Measurements from ENCODE around the gene PIP4K2B.
"Not testable (repeated sequence)": the region's sequence is repeated elsewhere in the genome, so short reads cannot be mapped to it uniquely, and the experiment has no call there.

PIP4K2B gene

GRCh38 chr17:38728290-38728831 is 71.0 kb downstream of the PIP4K2B start:
- DNase-seq: peak in 1 of 2 donors; percentile 48

- DNase-seq: peak; percentile 85 to 89
These were observed 71.6 kb downstream of the PIP4K2B start for GRCh38 chr17:38727736-38728135.

GRCh38 chr17:38726145-38726544 is 73.2 kb downstream of the PIP4K2B start:
- DNase-seq: not testable (repeated sequence)

DNA sequence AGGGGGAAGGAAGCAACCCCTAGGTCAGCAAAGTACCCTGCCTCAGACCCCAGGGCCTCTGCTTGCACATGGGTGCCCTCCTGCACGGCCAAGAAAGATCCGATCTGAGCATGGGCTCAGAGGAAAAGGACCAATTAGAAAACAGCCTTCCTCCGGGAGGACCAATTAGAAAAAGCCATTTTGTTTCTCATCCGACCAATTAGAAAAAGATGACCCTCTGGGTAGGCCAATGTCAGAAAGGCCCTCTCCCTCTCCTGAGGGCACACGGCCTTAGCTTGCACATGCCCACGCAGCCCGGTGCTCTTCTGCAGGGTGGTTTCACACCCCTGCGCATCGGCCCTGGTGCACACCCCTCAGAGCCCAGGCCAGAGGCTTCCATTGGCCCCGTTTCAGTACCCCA is 74.3 kb downstream of the PIP4K2B start:
- no peak for DNase-seq

GRCh38 chr17:38724337-38724988 is 74.9 kb downstream of the PIP4K2B start:
- no peak for DNase-seq

GRCh38 chr17:38721802-38722201 is 77.6 kb downstream of the PIP4K2B start:
- DNase-seq: no peak

DNA sequence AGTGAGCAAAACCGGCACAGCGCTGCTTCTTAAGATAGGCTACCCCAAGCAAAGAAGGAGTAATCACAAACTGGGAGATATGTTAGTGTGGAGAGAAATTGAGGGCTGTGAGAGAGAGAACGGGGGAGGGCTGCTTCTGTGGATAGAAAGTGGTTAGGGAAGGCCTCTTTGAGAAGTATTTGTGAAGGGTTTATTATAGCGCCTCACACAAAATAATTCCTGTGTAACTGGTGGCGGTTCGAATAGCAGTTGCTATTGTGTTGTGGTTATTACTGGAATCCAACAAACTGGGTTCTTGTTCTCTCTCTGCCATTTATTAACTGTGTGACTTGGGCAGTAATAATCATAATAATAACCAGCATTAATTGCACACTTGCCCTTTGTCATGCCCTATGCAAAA is 78.4 kb downstream of the PIP4K2B start:
- DNase-seq: no peak

DNA sequence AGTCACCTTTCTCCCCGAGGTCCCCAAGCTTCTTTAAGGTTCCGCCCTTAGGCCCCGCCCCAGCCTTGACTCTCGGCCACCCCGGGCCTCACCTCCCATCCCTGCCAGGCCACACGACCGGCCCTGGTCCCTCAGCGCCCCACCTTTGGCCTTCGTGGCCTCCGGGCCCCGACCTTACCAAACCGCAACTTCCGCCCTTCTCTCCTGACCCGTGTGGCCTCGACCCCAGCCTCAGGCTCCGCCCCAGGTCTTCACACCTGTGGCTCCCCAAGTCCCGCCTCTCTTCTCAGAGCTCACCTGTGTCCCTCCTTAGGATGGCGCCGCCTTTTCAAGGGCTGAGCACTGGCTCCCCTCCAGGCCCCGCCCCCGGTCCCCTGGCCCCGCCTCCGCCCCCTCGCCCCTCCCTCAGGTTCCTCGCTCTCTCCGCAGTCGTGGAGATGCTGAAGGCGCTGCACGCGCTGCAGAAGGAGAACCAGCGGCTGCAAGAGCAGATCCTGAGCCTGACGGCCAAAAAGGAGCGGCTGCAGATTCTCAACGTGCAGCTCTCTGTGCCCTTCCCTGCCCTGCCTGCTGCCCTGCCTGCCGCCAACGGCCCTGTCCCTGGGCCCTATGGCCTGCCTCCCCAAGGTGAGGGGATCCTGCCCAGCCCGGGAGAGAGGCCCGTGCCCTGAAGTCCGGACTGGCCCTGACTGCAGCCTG is 79.3 kb downstream of the PIP4K2B start:
- DNase-seq: no peak

DNA sequence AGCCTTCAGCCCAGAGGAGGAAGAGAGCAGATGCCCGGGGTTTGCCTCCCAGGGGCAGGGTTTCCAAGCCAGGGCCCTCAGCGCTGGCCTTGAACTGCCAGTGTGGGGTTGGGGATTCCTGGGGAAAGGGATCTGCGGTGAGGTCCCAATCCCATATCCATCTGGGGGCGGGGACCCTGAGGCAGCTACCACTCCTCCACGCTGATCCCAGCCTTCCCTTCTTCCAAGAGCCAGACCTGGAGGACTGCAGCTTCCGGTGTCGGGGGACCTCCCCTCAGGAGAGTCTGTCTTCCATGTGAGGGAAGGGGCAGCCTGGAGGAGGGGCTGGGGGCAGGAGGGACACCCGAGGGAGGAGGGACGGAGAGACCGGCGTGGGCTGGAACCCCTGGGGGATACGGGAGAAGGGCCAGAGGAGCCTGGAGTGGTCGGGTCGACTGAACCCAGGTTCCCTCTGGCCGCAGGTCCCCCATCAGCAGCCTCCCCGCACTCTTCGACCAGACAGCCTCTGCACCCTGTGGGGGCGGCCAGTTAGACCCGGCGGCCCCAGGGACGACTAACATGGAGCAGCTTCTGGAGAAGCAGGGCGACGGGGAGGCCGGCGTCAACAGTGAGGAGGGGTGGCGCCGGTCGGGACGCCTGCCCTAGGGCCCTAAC is 79.9 kb downstream of the PIP4K2B start:
- no peak for DNase-seq

GRCh38 chr17:38717139-38717745 is 82.1 kb downstream of the PIP4K2B start:
- DNase-seq: no peak

- DNase-seq: no peak
These were observed 82.9 kb downstream of the PIP4K2B start for GRCh38 chr17:38716368-38717005.

Data from inflammatory macrophage treated with lipopolysaccharide for 1 hour (primary cell).